Measurements from ENCODE around the gene B4GALT2. TPM values are rescaled to one million over a fixed set of nuclear protein-coding genes. Genes with fewer than 3 reads are reported as not detected.

Gene B4GALT2
- total and polyA plus RNA-seq, 9 of the 15 experiments (the other 6 are each of a cell fraction or from before 2014, with no cell fraction given): 1.3 to 86.8 (median 43.8) TPM

DNA sequence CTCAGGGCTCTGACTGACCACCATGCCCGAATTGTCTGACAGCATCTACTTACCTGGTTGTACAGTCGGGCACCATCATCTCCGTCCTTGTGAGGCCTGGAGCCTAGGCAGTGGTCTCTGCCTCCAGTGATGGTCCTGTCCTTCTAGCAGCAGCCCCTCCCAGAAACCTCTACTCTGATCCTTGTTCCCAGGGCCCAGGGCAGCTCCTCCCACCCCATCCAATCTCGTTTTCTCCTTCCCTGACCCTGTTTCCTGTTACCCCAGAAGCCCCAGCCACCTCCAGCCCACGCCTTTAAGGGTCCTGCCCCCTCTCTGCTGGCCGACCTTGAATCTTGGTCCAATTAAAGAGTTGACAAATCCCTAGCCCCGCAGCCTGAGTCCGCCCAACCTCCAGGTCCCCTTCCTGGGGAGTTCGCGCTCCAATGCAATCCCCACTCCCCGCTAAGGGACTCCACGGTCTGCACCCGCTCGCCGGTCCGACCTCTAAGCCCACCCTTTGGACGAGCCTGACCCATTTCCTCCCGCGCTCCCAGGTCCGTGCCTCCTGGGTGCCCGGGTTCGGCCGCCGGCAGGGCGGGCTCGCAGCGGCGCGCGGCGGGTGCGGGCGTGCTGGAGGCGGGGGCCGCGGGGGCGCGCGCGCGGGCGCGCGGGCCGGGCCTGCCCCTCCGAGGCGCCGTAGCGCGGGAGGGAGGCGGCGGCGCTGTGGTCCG, at the start of gene B4GALT2 (continued):
- peak; percentile 93 for TF ChIP-seq KDM2B (CRISPR knock-in tag; IDR thresholded peaks at IDR 0.05)
- no peak for TF ChIP-seq E2F3 (CRISPR knock-in tag; IDR thresholded peaks at IDR 0.05)
- TF ChIP-seq RAD51 (IDR thresholded peaks at IDR 0.05; ENCODE audit: borderline replicate concordance, low read depth): no peak
- TF ChIP-seq SRSF7 (optimal IDR thresholded peaks at IDR 0.05; ENCODE audit: low read depth, low read length): no peak
- peak; percentile 59; the same call in 1 of the 2 replicates for TF ChIP-seq ZNF197 (CRISPR knock-in tag; IDR thresholded peaks at IDR 0.05; ENCODE audit: low read depth)
- TF ChIP-seq SPI1 (IDR thresholded peaks at IDR 0.05; ENCODE audit: borderline replicate concordance, low read depth, low read length): no peak
- TF ChIP-seq, protein P1, sequence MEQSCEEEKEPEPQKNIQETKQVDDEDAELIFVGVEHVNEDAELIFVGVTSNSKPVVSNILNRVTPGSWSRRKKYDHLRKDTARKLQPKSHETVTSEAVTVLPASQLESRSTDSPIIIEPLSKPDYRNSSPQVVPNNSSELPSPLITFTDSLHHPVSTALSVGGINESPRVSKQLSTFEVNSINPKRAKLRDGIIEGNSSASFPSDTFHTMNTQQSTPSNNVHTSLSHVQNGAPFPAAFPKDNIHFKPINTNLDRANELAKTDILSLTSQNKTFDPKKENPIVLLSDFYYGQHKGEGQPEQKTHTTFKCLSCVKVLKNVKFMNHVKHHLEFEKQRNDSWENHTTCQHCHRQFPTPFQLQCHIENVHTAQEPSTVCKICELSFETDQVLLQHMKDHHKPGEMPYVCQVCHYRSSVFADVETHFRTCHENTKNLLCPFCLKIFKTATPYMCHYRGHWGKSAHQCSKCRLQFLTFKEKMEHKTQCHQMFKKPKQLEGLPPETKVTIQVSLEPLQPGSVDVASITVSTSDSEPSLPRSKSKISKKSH (CRISPR knock-in tag; IDR thresholded peaks at IDR 0.05): no peak
- no peak for TF ChIP-seq TEAD1 (CRISPR knock-in tag; IDR thresholded peaks at IDR 0.05)
- no peak for TF ChIP-seq RBM22 (IDR thresholded peaks at IDR 0.05; ENCODE audit: low read depth, low read length, poor library complexity, severe bottlenecking)
- TF ChIP-seq FOS (IDR thresholded peaks at IDR 0.05; ENCODE audit: extremely low read depth, insufficient read length): no peak
- TF ChIP-seq CXXC5 (CRISPR knock-in tag; IDR thresholded peaks at IDR 0.05): peak; percentile 8
- no peak for TF ChIP-seq TGIF2 (CRISPR knock-in tag; IDR thresholded peaks at IDR 0.05)
- TF ChIP-seq ATF7 (IDR thresholded peaks at IDR 0.05): no peak
- TF ChIP-seq ASH1L (IDR thresholded peaks at IDR 0.05; ENCODE audit: borderline replicate concordance, low read depth, partially characterized antibody): no peak
- TF ChIP-seq, protein P2, sequence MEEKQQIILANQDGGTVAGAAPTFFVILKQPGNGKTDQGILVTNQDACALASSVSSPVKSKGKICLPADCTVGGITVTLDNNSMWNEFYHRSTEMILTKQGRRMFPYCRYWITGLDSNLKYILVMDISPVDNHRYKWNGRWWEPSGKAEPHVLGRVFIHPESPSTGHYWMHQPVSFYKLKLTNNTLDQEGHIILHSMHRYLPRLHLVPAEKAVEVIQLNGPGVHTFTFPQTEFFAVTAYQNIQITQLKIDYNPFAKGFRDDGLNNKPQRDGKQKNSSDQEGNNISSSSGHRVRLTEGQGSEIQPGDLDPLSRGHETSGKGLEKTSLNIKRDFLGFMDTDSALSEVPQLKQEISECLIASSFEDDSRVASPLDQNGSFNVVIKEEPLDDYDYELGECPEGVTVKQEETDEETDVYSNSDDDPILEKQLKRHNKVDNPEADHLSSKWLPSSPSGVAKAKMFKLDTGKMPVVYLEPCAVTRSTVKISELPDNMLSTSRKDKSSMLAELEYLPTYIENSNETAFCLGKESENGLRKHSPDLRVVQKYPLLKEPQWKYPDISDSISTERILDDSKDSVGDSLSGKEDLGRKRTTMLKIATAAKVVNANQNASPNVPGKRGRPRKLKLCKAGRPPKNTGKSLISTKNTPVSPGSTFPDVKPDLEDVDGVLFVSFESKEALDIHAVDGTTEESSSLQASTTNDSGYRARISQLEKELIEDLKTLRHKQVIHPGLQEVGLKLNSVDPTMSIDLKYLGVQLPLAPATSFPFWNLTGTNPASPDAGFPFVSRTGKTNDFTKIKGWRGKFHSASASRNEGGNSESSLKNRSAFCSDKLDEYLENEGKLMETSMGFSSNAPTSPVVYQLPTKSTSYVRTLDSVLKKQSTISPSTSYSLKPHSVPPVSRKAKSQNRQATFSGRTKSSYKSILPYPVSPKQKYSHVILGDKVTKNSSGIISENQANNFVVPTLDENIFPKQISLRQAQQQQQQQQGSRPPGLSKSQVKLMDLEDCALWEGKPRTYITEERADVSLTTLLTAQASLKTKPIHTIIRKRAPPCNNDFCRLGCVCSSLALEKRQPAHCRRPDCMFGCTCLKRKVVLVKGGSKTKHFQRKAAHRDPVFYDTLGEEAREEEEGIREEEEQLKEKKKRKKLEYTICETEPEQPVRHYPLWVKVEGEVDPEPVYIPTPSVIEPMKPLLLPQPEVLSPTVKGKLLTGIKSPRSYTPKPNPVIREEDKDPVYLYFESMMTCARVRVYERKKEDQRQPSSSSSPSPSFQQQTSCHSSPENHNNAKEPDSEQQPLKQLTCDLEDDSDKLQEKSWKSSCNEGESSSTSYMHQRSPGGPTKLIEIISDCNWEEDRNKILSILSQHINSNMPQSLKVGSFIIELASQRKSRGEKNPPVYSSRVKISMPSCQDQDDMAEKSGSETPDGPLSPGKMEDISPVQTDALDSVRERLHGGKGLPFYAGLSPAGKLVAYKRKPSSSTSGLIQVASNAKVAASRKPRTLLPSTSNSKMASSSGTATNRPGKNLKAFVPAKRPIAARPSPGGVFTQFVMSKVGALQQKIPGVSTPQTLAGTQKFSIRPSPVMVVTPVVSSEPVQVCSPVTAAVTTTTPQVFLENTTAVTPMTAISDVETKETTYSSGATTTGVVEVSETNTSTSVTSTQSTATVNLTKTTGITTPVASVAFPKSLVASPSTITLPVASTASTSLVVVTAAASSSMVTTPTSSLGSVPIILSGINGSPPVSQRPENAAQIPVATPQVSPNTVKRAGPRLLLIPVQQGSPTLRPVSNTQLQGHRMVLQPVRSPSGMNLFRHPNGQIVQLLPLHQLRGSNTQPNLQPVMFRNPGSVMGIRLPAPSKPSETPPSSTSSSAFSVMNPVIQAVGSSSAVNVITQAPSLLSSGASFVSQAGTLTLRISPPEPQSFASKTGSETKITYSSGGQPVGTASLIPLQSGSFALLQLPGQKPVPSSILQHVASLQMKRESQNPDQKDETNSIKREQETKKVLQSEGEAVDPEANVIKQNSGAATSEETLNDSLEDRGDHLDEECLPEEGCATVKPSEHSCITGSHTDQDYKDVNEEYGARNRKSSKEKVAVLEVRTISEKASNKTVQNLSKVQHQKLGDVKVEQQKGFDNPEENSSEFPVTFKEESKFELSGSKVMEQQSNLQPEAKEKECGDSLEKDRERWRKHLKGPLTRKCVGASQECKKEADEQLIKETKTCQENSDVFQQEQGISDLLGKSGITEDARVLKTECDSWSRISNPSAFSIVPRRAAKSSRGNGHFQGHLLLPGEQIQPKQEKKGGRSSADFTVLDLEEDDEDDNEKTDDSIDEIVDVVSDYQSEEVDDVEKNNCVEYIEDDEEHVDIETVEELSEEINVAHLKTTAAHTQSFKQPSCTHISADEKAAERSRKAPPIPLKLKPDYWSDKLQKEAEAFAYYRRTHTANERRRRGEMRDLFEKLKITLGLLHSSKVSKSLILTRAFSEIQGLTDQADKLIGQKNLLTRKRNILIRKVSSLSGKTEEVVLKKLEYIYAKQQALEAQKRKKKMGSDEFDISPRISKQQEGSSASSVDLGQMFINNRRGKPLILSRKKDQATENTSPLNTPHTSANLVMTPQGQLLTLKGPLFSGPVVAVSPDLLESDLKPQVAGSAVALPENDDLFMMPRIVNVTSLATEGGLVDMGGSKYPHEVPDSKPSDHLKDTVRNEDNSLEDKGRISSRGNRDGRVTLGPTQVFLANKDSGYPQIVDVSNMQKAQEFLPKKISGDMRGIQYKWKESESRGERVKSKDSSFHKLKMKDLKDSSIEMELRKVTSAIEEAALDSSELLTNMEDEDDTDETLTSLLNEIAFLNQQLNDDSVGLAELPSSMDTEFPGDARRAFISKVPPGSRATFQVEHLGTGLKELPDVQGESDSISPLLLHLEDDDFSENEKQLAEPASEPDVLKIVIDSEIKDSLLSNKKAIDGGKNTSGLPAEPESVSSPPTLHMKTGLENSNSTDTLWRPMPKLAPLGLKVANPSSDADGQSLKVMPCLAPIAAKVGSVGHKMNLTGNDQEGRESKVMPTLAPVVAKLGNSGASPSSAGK (IDR thresholded peaks at IDR 0.05): no peak
- TF ChIP-seq SMARCB1 (IDR thresholded peaks at IDR 0.05; ENCODE audit: insufficient read length, low read depth): no peak

All from K562 (cell line).